ENCODE data around the gene COL6A3. TPM values are rescaled to one million over a fixed set of nuclear protein-coding genes. Genes with fewer than 3 reads are reported as not detected.

Gene COL6A3
- total RNA-seq (2014; rRNA removed; shearing (Covaris generic)), result 251 and 254 TPM in 2 replicates
- 106 and 122 TPM in 2 replicates for polyA plus RNA-seq (2015; cell fraction: cytosol; rRNA removed)
- polyA plus RNA-seq (2015; cell fraction: nucleus; rRNA removed), result 1,736 and 1,844 TPM in 2 replicates

DNA sequence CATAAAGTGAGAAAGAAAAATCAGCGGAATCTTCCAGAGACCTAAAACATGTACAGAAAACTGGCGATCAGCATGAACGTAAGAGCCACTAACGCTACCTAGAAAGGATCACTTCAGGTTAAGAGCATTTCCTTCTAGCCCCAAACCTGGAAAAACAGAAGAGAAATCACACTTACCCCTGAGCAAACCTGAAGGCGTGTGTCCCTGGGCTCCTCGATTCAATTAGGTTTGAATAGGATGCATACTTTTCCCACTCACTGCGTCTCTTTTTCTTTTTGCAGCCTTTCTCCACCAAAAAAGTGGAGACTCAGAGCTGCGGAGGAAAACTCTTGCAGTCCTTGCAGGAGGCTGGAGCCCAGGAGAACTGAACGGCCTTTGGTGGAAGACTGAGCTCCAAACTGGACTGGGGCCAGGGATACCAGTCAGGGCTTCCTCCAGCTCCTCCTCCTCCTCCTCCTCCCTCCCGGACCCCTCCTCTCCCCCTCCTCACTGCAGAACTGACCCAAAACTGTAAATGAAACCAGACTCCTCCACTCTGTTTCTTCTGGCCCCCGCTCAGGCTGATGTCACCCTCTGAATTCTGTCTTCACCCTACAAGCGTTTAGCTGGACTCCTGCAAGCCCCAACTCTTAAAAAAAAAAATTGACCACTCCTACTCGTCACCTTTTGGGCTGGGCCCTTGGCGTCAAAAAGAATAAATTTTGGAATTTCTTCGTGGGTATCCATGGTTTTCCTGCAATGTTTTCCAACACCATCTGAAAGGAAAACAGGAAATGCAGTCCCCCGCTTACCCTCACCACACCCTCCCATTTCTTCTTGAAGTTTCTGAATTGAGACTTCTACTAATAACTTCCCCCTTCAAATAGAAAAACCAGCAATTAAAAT lies at the start of gene COL6A3:
COL6A3 (minus strand) TSS at position 388 of the 885 bp plus-strand sequence. CDS start 17,347 bp downstream, outside the sequence.
- DNase-seq (ENCODE audit: low read depth), result peak; percentile 89

DNA sequence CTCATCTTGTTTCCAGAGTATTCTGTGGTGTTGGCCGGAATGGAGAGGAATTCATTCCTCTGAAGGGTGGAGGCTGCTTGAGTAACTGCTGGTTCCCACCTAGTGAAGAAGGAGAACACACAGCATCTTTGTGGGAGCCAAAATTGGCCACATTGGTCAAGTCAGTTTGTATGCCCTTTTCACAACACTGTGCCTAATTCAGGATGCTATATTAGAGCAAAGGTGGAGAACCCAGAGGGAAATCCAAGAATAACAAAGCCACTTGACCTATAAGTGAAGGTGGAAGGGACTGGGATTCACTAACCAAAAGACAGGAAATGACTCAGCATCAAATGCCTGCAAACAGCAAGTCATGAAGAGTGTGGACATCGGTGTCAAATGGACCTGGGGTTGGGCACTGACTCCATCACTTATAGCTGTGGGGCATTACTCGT lies 45.8 kb upstream of the COL6A3 start:
- DNase-seq (ENCODE audit: low read depth), result peak; percentile 94

- DNase-seq (ENCODE audit: low read depth), result peak; percentile 46
Measured at GRCh38 chr2:237459226-237459625, 45.3 kb upstream of the COL6A3 start.

- no peak for DNase-seq (ENCODE audit: low read depth)
Measured at GRCh38 chr2:237458519-237458918, 44.6 kb upstream of the COL6A3 start.

- no peak for DNase-seq (ENCODE audit: low read depth)
Measured at GRCh38 chr2:237457388-237457941, 43.5 kb upstream of the COL6A3 start.

DNA sequence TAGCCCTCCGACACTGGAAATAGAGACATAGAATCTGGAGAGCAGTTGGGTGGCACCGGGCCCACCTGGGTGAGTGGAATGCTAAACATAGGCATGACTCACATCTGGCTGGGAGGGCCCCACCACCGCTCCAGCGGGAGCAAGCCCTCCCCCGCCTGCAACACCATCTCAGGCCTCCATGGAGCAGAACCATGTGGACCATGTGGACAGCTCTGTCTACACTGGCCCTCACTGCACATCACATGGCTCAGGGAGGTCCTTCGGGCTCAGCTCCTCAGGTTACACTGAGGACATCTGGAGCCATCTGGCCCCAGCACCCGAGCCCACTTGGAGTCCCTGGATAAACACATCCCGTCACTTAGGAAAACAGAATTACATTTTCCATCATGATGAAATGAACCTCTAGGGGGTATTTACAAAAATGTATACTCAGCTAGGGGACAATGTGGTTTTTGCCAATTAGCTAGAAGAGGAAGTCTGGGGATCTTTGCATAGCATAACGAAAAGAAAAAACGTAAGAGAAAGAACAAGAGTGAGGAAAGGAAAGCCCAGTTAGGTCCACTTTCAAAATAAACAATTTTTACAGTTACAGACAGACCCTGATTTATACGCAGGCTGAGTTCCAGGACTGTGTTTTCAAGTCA lies 42.4 kb upstream of the COL6A3 start:
- peak; percentile 82 for DNase-seq (ENCODE audit: low read depth)

GRCh38 chr2:237455764-237456163 lies 41.8 kb upstream of the COL6A3 start:
- DNase-seq (ENCODE audit: low read depth), result no peak

DNA sequence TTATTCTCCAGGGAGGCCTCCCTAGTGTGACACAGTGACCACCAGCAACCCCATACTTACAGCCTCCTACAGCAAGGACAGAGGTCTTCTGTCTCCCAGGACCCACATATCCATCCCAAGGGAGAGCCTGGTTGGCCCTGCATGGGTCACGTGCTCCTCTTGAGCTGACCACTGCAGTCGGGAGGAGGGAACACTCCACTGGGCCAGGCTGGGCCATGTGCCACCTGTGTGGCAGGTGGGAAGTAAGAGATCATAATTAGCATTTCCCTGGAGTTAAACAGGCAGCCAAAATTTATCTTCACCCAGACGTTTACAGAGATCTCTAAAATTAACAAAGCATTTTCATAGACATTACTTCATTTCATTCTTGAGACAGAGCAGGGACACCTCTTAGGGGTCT lies 39.7 kb upstream of the COL6A3 start:
- no peak for DNase-seq (ENCODE audit: low read depth)

DNA sequence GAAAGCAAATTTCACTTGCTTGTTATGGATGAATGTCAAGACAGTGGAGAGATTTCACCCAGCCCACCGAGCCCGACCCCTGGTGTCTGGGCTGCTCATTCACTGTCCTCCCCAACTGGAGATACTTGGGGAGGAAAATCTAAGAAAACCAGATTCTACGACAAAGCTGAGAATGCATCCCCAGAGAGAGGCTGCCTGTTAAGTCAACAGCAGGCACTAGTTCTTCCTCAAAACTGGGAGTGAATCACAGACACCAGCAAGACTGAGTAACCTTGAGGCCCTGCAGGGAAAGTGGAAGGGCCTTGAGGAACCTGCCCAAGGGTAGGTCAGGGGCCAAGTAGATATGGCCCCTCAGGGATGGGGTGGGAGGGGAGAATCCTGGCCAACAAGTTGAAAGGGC lies 38.9 kb upstream of the COL6A3 start:
- DNase-seq (ENCODE audit: low read depth), result no peak

GRCh38 chr2:237451643-237452469 lies 37.9 kb upstream of the COL6A3 start:
- DNase-seq (ENCODE audit: low read depth), result no peak

- no peak for DNase-seq (ENCODE audit: low read depth)
Measured at GRCh38 chr2:237450583-237450982, 36.6 kb upstream of the COL6A3 start.

DNA sequence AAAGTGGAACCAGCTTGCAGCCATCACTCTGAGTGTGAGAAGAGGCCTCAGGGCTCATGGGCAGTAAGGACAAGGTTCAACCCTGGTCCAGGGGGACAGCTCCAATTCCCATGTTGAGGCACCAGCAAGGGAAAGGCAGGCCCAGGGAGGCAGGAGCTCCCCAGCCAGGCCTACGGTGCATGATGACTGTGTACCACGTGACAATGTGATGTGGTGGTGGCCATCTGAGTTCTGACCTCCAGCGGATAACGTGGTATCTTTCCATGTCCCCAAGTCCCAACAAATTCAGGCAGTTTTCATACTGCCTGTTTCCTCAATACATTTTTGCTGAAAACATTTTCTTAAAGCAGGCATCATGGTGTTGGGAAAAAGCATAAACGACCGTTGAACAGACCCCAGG lies 36.1 kb upstream of the COL6A3 start:
- no peak for DNase-seq (ENCODE audit: low read depth)

DNA sequence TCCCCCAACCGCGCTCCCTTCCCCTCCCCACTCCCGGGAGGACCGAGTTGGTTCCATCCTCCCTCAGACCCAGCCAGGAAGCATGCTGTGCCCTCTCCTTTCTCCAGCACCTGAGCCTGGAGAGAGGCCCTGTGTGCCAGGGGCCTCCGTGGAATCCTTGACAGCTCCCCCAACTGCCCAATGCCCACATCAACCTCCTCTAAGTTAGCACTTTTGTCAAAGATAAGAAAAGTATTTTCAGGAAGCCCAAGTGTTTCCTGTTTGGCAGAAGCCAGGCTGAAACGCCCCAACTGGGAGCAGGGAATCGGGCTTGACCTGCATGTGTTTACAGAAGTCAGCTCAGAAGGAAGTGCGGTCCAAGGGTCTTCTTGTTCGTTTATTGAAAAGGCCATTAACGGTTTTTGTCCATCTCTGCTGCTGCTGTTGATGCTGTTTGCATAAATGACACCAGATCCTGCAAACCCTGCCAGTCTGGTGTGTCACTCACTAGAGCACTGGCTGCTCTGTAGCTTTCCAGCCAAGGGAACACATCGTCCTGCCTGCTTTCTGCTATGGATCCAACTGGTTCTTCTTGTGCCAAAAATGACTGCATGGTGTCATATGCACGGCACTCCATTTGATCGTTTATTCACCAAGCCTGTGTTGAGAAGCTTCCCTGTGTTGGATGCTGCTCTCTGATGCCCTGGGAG lies 35.4 kb upstream of the COL6A3 start:
- DNase-seq (ENCODE audit: low read depth), result no peak

DNA sequence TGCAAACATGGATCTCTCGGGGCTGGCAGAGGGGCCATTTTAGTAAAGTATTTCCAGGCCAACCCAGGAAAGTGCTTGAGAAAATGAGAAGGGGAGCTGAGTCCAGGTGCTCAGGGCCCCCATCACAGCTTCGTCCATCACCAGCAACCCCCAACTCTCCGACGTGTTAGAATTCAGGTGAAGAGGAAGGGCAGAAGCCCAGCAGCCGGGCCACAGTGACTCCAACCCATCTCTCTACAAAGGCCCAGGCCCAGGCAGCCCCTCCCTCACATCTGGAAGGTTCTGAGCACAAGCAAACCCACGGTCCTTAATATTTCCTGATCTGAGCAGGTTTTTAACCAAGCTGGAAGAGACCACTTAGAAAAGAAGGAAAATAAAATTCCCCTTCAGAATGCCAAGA lies 34.7 kb upstream of the COL6A3 start:
- DNase-seq (ENCODE audit: low read depth), result no peak

DNA sequence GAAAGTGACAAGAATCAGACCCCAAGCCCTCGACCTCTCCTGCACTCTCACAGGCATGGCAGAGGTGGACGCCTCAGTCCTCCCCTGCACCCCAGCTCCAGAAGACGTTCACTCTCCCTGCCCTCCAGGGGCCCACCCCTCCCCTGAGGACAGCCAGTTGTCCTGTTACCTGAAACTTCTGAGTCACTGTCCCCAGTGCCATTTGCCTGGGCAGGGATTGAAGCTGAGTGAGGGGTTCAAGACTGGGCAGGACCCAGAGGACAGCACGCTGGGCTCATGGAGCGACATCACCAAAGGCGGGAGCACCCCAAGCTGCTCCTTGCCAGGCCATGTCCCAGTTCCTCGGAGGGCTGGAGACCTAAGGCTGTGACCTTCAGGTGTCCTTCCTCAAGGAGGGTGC lies 34.2 kb upstream of the COL6A3 start:
- DNase-seq (ENCODE audit: low read depth), result no peak

- DNase-seq (ENCODE audit: low read depth), result no peak
Measured at GRCh38 chr2:237447496-237447895, 33.5 kb upstream of the COL6A3 start.

DNA sequence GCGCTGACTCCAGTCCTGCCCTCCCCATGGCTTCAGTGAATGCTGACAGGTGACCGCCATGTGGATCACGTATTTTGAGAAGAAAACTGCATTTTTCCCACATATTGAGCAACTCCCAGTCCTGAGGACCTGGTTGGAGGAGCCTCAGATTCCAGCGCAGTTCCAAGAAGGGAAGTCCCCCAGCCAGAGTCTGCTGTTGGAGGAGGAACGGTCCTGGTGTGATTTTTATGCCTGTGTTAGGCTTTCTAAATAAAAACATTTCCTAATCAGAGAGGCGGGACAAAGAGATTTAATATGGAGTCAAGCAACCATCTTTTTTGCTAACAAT lies 32.3 kb upstream of the COL6A3 start:
- no peak for DNase-seq (ENCODE audit: low read depth)

DNA sequence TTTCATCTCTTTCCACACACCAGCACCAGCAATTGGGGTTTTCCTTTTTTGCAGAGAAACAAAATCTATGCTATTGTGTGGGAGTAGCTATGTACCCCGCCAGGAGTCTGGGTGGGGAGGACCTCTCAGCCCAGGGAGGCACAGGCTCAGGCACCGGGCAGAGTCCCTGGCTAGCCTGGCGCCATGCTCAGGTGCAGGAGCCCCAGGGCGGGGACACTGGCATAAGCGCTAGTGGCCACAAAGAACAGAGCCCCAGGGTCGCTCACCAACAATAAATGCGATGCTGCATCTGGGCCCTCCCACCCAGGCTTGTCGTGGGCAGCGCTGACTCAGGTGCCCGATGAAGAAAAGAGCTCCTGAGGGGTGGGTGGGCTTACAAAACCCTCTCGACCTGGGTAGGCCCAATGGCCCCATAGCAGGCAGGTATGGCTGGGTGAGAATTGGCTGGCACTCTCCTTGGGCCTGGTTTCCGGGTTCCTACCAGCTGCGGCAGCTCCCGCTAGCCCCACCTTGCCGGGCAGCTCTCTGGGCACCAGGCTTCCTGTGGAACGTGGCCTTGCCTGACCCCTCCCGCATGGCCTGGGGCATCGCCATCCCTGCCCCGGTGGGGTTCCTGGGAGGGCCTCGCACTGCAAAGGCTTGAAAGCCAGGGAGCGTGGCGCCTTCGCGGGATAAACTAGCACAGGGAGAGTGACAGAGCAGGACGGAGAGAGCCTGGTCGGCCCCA lies 31.8 kb upstream of the COL6A3 start:
- no peak for DNase-seq (ENCODE audit: low read depth)

DNA sequence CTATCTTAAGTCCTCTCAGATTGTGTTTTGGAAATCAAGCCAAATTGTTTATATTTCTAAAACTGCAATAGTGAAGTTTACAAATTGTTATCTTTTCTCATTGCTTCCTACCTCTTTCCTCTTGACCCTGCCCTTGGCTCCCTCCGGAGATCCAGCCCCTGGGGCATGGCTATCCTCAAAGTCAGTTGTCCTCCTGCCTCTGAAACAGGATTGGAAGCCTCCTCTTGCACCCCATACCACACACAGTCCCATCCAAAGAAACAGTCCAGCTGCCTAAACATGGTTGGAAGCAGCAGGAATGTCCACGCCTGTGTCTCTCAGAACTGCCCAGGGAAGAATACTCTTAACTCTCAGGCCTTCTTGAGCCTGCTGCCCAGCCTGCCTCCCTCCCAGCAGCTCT lies 30.1 kb upstream of the COL6A3 start:
- DNase-seq (ENCODE audit: low read depth), result no peak

Measured in HT1080 (cell line).